Brain microvascular endothelial cell (primary cell): ENCODE measurements around the gene KLHDC1.

Experiments used
- DNase-seq: peaks from one replicate; pipeline ENCODE4 v3.0.0-alpha.2; 2020
- H3K27ac ChIP-seq: fragments of 250-450 bp; sonication (Bioruptor Pico); 2 replicates; pipeline ENCODE4 v1.5.1; 2020; ENCODE audit warnings: mild to moderate bottlenecking, moderate library complexity
- H3K27me3 ChIP-seq: fragments of 250-450 bp; sonication (Bioruptor Pico); replicated peaks from 2 replicates; pipeline ENCODE4 v1.5.1; 2020; ENCODE audit warnings: mild to moderate bottlenecking
- H3K36me3 ChIP-seq: fragments of 250-450 bp; sonication (Bioruptor Pico); replicated peaks from 2 replicates; pipeline ENCODE4 v1.5.1; 2020; ENCODE audit warnings: mild to moderate bottlenecking
- H3K4me3 ChIP-seq: 2 replicates; pipeline ENCODE4 v1.5.1; 2011; ENCODE audit warnings: low read depth, mild to moderate bottlenecking, control low read depth, low read length, moderate library complexity
- CTCF ChIP-seq: IDR thresholded peaks from 2 replicates; pipeline ENCODE4 v1.5.1; 2011; ENCODE audit warnings: low read depth, mild to moderate bottlenecking, moderate library complexity, low read length, control low read depth, inconsistent platforms; ENCODE audit errors: missing control alignments
- in situ Hi-C: cut with HindIII; loops from 2 replicates; pipeline ENCODE4 v1.10.0; 2017; ENCODE audit warnings: low sequenced_read_pairs, low pct_ligation_motif_present

Gene KLHDC1

DNA sequence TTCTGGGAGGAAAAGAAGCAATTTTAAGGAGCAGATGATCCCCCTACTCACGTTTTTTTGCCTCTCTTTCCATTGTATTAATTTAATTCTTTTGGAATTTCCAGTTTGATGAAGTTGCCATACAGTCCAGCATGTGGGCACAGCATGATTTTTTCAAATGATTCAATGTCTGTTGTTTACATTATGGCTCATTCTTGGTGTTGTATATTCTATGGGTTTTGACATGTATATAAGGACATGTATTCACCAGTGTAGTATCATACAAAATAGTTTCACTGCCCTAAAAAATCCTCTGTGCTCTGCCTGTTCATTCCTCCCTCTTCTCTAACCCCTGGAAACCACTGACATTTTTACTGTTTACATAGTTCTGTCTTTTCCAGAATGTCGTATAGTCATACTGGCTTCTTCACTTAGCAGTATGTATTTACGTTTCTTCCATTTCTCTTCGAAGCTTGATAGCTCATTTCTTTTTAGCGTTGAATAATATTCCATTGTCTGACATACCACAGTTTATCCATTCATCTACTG, 61.7 kb downstream of the KLHDC1 start:
- H3K27ac ChIP-seq = no peak overlapping the region
- no peak overlapping the region for H3K4me3 ChIP-seq
- DNase-seq = no peak
- in situ Hi-C loops = no loop called here
- no peaks in the 10 kb centered on the region for H3K36me3 ChIP-seq
- no peak for TF ChIP-seq CTCF
- no peaks in the 10 kb centered on the region for H3K27me3 ChIP-seq

- H3K27me3 ChIP-seq = no peaks in the 10 kb centered on the region
These were observed 62.5 kb downstream of the KLHDC1 start for GRCh38 chr14:49755378-49755777.

GRCh38 chr14:49761839-49762551, 69.1 kb downstream of the KLHDC1 start:
- Histone ChIP-seq H3K27ac (no peak overlapping the region), H3K36me3 (no peaks in the 10 kb centered on the region), H3K27me3 (no peaks in the 10 kb centered on the region), H3K4me3 (no peak overlapping the region)
- no peak for DNase-seq
- in situ Hi-C loops = no loop called here
- TF ChIP-seq CTCF = no peak

More at GRCh38 chr14:49755378-49755777, 62.5 kb downstream of the KLHDC1 start:
- H3K27ac ChIP-seq = no peak overlapping the region
- H3K4me3 ChIP-seq = no peak overlapping the region
- DNase-seq = no peak
- H3K36me3 ChIP-seq = no peaks in the 10 kb centered on the region
- in situ Hi-C loops = no loop called here
- no peak for TF ChIP-seq CTCF

- DNase-seq = no peak
- H3K27ac ChIP-seq = peak overlapping the region; percentile 95
- H3K4me3 ChIP-seq = peak overlapping the region; percentile 96
- H3K27me3 ChIP-seq = no peaks in the 10 kb centered on the region
- H3K36me3 ChIP-seq = no peaks in the 10 kb centered on the region
- in situ Hi-C loops = no loop called here
- no peak for TF ChIP-seq CTCF
These were observed 73.9 kb downstream of the KLHDC1 start for GRCh38 chr14:49766839-49767238.

DNA sequence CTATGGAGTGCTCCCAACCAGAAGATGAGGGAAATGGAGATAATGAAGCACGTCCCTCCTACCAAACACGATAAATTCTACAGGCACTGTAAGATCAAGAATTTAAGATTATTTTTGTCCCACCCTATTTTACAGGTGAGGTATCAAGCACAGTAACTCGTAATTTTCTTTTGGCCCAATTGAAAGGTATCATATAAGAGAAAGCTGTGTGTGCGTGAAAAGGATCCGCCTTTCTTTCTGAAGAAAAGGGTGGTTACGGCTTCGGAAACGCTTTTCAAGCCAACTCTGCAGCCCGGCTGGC, 74.3 kb downstream of the KLHDC1 start:
- Histone ChIP-seq H3K27ac (peak overlapping the region; percentile 95), H3K36me3 (no peaks in the 10 kb centered on the region), H3K27me3 (no peaks in the 10 kb centered on the region), H3K4me3 (peak overlapping the region; percentile 96)
- DNase-seq = no peak
- no peak for TF ChIP-seq CTCF
- in situ Hi-C loops = no loop called here

- H3K4me3 ChIP-seq = peak within 1 kb of the TSS; percentile 96
- peaks cover 4% of the 10 kb centered on the region for H3K36me3 ChIP-seq
- DNase-seq = peak; percentile 73
- peak within 1 kb of the TSS; percentile 95 for H3K27ac ChIP-seq
- no peaks in the 10 kb centered on the region for H3K27me3 ChIP-seq
- in situ Hi-C loops = no loop called here
- TF ChIP-seq CTCF = no peak
These were observed 74.8 kb downstream of the KLHDC1 start, which contains the start of gene KLHDC2 for GRCh38 chr14:49767571-49768300. TSS of gene KLHDC2 (plus strand) at chr14:49768153. CDS start at chr14:49768469, 316 bp downstream.
